CD4-positive, alpha-beta T cell (primary cell): ENCODE results near the gene CCDC9. TPM values are rescaled to one million over a fixed set of nuclear protein-coding genes. Genes with fewer than 3 reads are reported as not detected.

Source experiments
- ATAC-seq: fragments of 200-7000 bp; cut with Tn5 transposase; one replicate; pipeline ENCODE4 v1.10.0; 2022; ENCODE audit warnings: mild to moderate bottlenecking; ENCODE audit not compliant: poor library complexity
- CTCF ChIA-PET: fragments of 350-600 bp; sonication (Branson Sonifier 250); formaldehyde crosslinking; loops from one replicate; lab custom pipeline; 2021; ENCODE audit warnings: antibody characterized with exemption, inconsistent platforms; lab: Charles Lee
- POLR2A ChIA-PET: fragments of 350-600 bp; sonication (Branson Sonifier 250); formaldehyde crosslinking; loops from one replicate; lab custom pipeline; 2021; ENCODE audit warnings: antibody characterized with exemption, inconsistent platforms; lab: Charles Lee
- DNase-seq, 14 experiments: peaks; one replicate each; pipeline ENCODE4 v3.0.0-alpha.2; 2013 to 2020; ENCODE audit warnings: mixed read lengths in 2 of 14
- H3K27ac ChIP-seq, 2 donors: one replicate each; pipeline versions ENCODE4 v1.5.1 to v1.7.0; 2013; ENCODE audit warnings: low read length in 2 of 2, low read depth in 1 of 2, mild to moderate bottlenecking in 1 of 2
- H3K27me3 ChIP-seq, 2 experiments: 1 replicate in 1 of 2; 2 replicates in 1 of 2; pipeline versions ENCODE4 v1.6.1 to v1.7.0; 2013; ENCODE audit warnings: low read length in 2 of 2, control low read depth in 1 of 2, mild to moderate bottlenecking in 1 of 2, moderate library complexity in 1 of 2; ENCODE audit not compliant: insufficient read depth in 2 of 2, control insufficient read depth in 1 of 2
- H3K36me3 ChIP-seq: one replicate; pipeline ENCODE4 v1.6.1; 2013; ENCODE audit warnings: low read length, control low read depth; ENCODE audit not compliant: insufficient read depth
- H3K4me1 ChIP-seq: one replicate; pipeline ENCODE4 v1.6.1; 2013; ENCODE audit warnings: low read length, control low read depth; ENCODE audit not compliant: insufficient read depth
- H3K4me3 ChIP-seq: one replicate; pipeline ENCODE4 v1.5.1; 2013; ENCODE audit warnings: mild to moderate bottlenecking, low read length, moderate library complexity
- H3K9me3 ChIP-seq, 2 experiments: 1 replicate in 1 of 2; 2 replicates in 1 of 2; pipeline versions ENCODE4 v1.6.1 to v1.7.0; 2013; ENCODE audit warnings: low read length in 2 of 2, mild to moderate bottlenecking in 2 of 2, control low read depth in 1 of 2, moderate library complexity in 1 of 2; ENCODE audit not compliant: control insufficient read depth in 1 of 2, insufficient read depth in 1 of 2
- H3K27ac Mint-ChIP-seq: one replicate; pipeline ENCODE4 v1.8.0; 2020; ENCODE audit warnings: mixed read lengths
- H3K27me3 Mint-ChIP-seq: one replicate; pipeline ENCODE4 v1.8.0; 2021; ENCODE audit warnings: mixed read lengths
- H3K36me3 Mint-ChIP-seq: one replicate; pipeline ENCODE4 v1.8.0; 2021; ENCODE audit warnings: low read depth, mixed read lengths
- H3K4me1 Mint-ChIP-seq: one replicate; pipeline ENCODE4 v1.8.0; 2021; ENCODE audit warnings: low read depth, mixed read lengths
- H3K4me3 Mint-ChIP-seq: one replicate; pipeline ENCODE4 v1.8.0; 2020; ENCODE audit warnings: mild to moderate bottlenecking, mixed read lengths
- H3K9me3 Mint-ChIP-seq: one replicate; pipeline ENCODE4 v1.8.0; 2020; ENCODE audit warnings: mixed read lengths
- intact Hi-C, 2 experiments: fragments of 100-400 bp; cut with DNase I in 1 of 2; cut with micrococcal nuclease in 1 of 2; formaldehyde crosslinking; loops; one replicate each; pipeline versions ENCODE4 v1.15.1 to v1.9.0; 2023 to 2025; cut with DNase I, micrococcal nuclease
- total RNA-seq, 174 experiments: library from RNA in 2 of 174; stranded (reverse) in 2 of 174; gene quantifications; one replicate each; pipeline ENCODE4 v1.2.3 and lab custom pipeline; 2021 to 2026
- TF ChIP-seq, protein P1 (sequence below): fragments of 200-600 bp; IDR thresholded peaks from one replicate; pipeline ENCODE4 v1.8.0; 2022; ENCODE audit warnings: antibody characterized with exemption, mild to moderate bottlenecking

CCDC9 gene
- total RNA-seq, 2 experiments from 2014 or later, result 68.5 to 74.3 TPM

DNA sequence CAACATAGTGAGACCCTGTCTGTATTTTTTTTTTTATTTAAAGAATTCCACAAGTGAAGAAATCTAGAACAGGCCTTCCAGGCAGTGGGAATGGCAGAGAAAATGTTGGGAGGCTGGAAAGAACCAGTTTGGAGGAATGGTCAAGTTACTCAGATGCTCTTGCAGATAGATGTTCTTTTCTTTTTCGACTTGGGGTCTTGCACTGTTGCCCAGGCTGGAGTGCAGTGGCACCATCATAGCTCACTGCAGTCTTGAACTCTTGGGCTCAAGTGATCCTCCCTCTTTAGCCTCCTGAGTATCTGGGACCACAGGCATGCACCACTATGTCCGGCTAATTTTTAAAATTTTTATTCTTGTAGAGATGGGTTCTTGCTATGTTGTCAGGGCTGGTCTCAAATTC, 54.0 kb downstream of the CCDC9 start:
- CTCF ChIA-PET, result interaction anchor here (1.2 kb wide), 1 partner anchor 39 kb away, joined by 3 read pairs; the partner anchor contains the start of gene DHX34
- Mint-ChIP-seq H3K4me3 (no peak overlapping the region), H3K27me3 (peaks cover 24% of the 10 kb centered on the region), H3K4me1 (peaks cover 2% of the 10 kb centered on the region), H3K9me3 (no peaks in the 10 kb centered on the region), H3K36me3 (no peaks in the 10 kb centered on the region), H3K27ac (no peak overlapping the region)
- H3K27me3 ChIP-seq, result peaks cover 0 to 3% of the 10 kb centered on the region in 2 experiments
- no peaks in the 10 kb centered on the region for H3K36me3 ChIP-seq
- ATAC-seq, result no peak
- no peak overlapping the region for H3K27ac ChIP-seq
- H3K4me1 ChIP-seq, result peaks cover 2% of the 10 kb centered on the region
- TF ChIP-seq, protein P1, sequence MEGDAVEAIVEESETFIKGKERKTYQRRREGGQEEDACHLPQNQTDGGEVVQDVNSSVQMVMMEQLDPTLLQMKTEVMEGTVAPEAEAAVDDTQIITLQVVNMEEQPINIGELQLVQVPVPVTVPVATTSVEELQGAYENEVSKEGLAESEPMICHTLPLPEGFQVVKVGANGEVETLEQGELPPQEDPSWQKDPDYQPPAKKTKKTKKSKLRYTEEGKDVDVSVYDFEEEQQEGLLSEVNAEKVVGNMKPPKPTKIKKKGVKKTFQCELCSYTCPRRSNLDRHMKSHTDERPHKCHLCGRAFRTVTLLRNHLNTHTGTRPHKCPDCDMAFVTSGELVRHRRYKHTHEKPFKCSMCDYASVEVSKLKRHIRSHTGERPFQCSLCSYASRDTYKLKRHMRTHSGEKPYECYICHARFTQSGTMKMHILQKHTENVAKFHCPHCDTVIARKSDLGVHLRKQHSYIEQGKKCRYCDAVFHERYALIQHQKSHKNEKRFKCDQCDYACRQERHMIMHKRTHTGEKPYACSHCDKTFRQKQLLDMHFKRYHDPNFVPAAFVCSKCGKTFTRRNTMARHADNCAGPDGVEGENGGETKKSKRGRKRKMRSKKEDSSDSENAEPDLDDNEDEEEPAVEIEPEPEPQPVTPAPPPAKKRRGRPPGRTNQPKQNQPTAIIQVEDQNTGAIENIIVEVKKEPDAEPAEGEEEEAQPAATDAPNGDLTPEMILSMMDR, result no peak
- intact Hi-C loops, result no loop called here
- H3K9me3 ChIP-seq, result no peaks in the 10 kb centered on the region
- no peak for DNase-seq
- POLR2A ChIA-PET, result no interaction called here
- H3K4me3 ChIP-seq, result peak overlapping the region; percentile 5

DNA sequence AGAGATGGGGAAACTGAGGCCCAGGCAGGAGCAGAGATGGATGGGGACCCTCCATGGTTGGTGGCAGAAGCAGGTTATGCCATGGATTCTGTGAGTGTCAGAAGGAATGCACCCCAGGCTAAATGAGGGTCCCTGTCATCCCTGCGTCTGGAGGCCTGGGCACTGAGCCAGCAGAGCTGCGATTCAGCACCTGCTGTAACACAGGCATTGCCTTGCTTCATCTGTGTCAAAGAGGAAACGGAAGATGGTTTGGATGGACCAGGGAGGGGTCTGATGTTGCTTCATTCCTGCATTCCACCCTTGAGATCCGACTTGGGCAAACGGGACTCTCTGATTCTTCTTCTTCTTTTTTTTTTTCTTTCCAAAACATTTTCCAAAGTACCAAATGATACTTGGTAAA, 54.5 kb downstream of the CCDC9 start:
- Histone ChIP-seq H3K4me1 (no peaks in the 10 kb centered on the region), H3K9me3 (no peaks in the 10 kb centered on the region), H3K27me3 (peaks cover 0 to 3% of the 10 kb centered on the region in 2 experiments), H3K4me3 (peak overlapping the region; percentile 5), H3K36me3 (no peaks in the 10 kb centered on the region), H3K27ac (no peak overlapping the region)
- H3K27me3 Mint-ChIP-seq, result peaks cover 26% of the 10 kb centered on the region
- no peak for ATAC-seq
- DNase-seq, result peak in 2 of 14 experiments; percentile 47 to 48
- H3K4me3 Mint-ChIP-seq, result no peak overlapping the region
- POLR2A ChIA-PET, result no interaction called here
- no peaks in the 10 kb centered on the region for H3K9me3 Mint-ChIP-seq
- intact Hi-C loops, result no loop called here
- TF ChIP-seq, protein P1, result no peak
- CTCF ChIA-PET, result interaction anchor here (1.2 kb wide), 1 partner anchor 38 kb away, joined by 3 read pairs; the partner anchor contains the start of gene DHX34
- H3K36me3 Mint-ChIP-seq, result no peaks in the 10 kb centered on the region
- H3K27ac Mint-ChIP-seq, result no peak overlapping the region
- no peaks in the 10 kb centered on the region for H3K4me1 Mint-ChIP-seq

DNA sequence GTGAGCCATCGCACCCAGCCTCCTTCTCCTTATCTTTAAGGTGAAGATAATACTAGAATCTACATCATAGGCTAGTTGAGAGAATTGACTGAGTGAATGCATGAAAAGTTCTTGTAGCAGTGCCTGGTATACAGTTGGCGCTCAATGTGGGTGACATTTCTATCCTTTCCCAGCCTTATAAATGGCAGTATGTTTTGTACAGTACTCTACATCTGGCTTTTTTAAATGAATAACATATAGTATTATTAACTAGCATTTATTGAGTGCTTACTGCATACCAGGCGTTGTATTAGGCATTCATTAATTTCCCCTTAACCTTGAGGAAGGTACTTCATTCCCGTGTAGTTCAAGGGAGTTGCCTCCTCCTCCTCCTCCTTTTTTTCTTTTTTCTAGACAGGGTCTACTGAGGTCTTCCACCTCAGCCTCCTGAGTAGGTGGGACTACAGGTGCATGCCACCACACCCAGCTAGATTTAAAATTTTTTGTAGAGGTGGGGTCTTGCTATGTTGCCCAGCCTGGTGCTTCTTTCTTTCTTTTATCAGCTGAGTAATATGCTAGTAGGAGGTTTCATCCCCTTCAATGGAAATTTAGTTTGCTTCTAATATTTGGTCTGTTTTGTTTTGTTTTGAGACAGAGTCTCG, 56.2 kb downstream of the CCDC9 start:
- ATAC-seq (no peak), DNase-seq (no peak)
- no peak overlapping the region for H3K27ac ChIP-seq
- CTCF ChIA-PET, result no interaction called here
- H3K4me3 ChIP-seq, result no peak overlapping the region
- Mint-ChIP-seq H3K4me1 (no peaks in the 10 kb centered on the region), H3K36me3 (no peaks in the 10 kb centered on the region), H3K9me3 (no peaks in the 10 kb centered on the region), H3K27me3 (peaks cover 24% of the 10 kb centered on the region), H3K27ac (no peak overlapping the region), H3K4me3 (no peak overlapping the region)
- intact Hi-C loops, result no loop called here
- H3K27me3 ChIP-seq, result peaks cover 3 to 5% of the 10 kb centered on the region in 2 experiments
- TF ChIP-seq, protein P1, result no peak
- POLR2A ChIA-PET, result no interaction called here
- H3K9me3 ChIP-seq, result no peaks in the 10 kb centered on the region
- no peaks in the 10 kb centered on the region for H3K4me1 ChIP-seq
- H3K36me3 ChIP-seq, result no peaks in the 10 kb centered on the region
